IMR-90 (cell line): ENCODE data around the gene TIMM44. TPM values are rescaled to one million over a fixed set of nuclear protein-coding genes. Genes with fewer than 3 reads are reported as not detected.

Source experiments
- ATAC-seq: fragments of 200-7000 bp; cut with Tn5 transposase; 2 replicates; pipeline ENCODE4 v1.9.1; 2020; ENCODE audit warnings: low read depth, mild to moderate bottlenecking, moderate library complexity
- BruUV-seq: library from RNA; stranded (reverse); fragments of 400-500 nt; replicated peaks from 2 replicates; lab custom pipeline; 2021; lab: Mats Ljungman, UMichigan
- CTCF ChIA-PET: fragments of 300-600 bp; formaldehyde crosslinking; extraction: SDS; loops from one replicate; lab custom pipeline; 2021; ENCODE audit warnings: antibody characterized with exemption; lab: Yijun Ruan, JAX
- POLR2A ChIA-PET: fragments of 300-600 bp; sonication (Branson Sonifier 250); formaldehyde crosslinking; loops from one replicate; lab custom pipeline; 2022; ENCODE audit warnings: antibody characterized with exemption; ENCODE audit not compliant: unreplicated experiment; lab: Charles Lee
- DNase-seq: peaks from one replicate; pipeline ENCODE4 v3.0.0; 2013
- H2AFZ ChIP-seq: replicated peaks from 2 replicates; pipeline ENCODE3; 2013; ENCODE audit warnings: low read length, mild to moderate bottlenecking; ENCODE audit not compliant: poor library complexity
- H2AK5ac ChIP-seq: 2 replicates; pipeline ENCODE4 v1.6.1; 2013; ENCODE audit warnings: low read depth, low read length, inconsistent platforms
- H2AK9ac ChIP-seq: replicated peaks from 2 replicates; pipeline ENCODE3; 2013; ENCODE audit warnings: mild to moderate bottlenecking, low read depth, low read length, moderate library complexity; ENCODE audit not compliant: poor library complexity
- H2BK120ac ChIP-seq: 2 replicates; pipeline ENCODE4 v1.6.1; 2013; ENCODE audit warnings: low read depth, low read length, inconsistent platforms
- H2BK15ac ChIP-seq: 3 replicates; pipeline ENCODE4 v1.6.1; 2013; ENCODE audit warnings: low read depth, low read length, inconsistent platforms
- H2BK20ac ChIP-seq: 2 replicates; pipeline ENCODE4 v1.6.1; 2013; ENCODE audit warnings: low read depth, mild to moderate bottlenecking, inconsistent platforms, low read length, moderate library complexity
- H2BK5ac ChIP-seq: 2 replicates; pipeline ENCODE4 v1.6.1; 2013; ENCODE audit warnings: mild to moderate bottlenecking, low read depth, low read length, inconsistent platforms; ENCODE audit not compliant: poor library complexity, severe bottlenecking
- H3K14ac ChIP-seq: replicated peaks from 2 replicates; pipeline ENCODE4 v1.6.1; 2013; ENCODE audit warnings: low read depth, low read length, inconsistent platforms
- H3K18ac ChIP-seq: 2 replicates; pipeline ENCODE4 v1.6.1; 2013; ENCODE audit warnings: low read depth, low read length, control low read depth
- H3K23ac ChIP-seq: 2 replicates; pipeline ENCODE4 v1.6.1; 2013; ENCODE audit warnings: low read depth, low read length, inconsistent platforms
- H3K27ac ChIP-seq: 2 replicates; pipeline ENCODE4 v1.5.1; 2013; ENCODE audit warnings: mild to moderate bottlenecking, control low read depth, low read length; ENCODE audit not compliant: insufficient read depth
- H3K27me3 ChIP-seq: 2 replicates; pipeline ENCODE4 v1.6.1; 2013; ENCODE audit warnings: low read length; ENCODE audit not compliant: control insufficient read depth, insufficient read depth
- H3K36me3 ChIP-seq: 2 replicates; pipeline ENCODE4 v1.6.1; 2013; ENCODE audit warnings: low read length, mixed read lengths; ENCODE audit not compliant: control insufficient read depth, insufficient read depth
- H3K4ac ChIP-seq: 2 replicates; pipeline ENCODE4 v1.6.1; 2013; ENCODE audit warnings: low read depth, low read length, inconsistent platforms
- H3K4me1 ChIP-seq: 2 replicates; pipeline ENCODE4 v1.6.1; 2013; ENCODE audit warnings: low read length, mixed read lengths; ENCODE audit not compliant: control insufficient read depth, insufficient read depth
- H3K4me2 ChIP-seq: 2 replicates; pipeline ENCODE4 v1.6.1; 2013; ENCODE audit warnings: low read depth, mild to moderate bottlenecking, control low read depth, low read length, moderate library complexity
- H3K4me3 ChIP-seq: 2 replicates; pipeline ENCODE4 v1.5.1; 2013; ENCODE audit warnings: low read depth, mild to moderate bottlenecking, control low read depth, low read length, moderate library complexity; ENCODE audit not compliant: insufficient read depth
- H3K56ac ChIP-seq: 2 replicates; pipeline ENCODE4 v1.6.1; 2013; ENCODE audit warnings: low read length, inconsistent platforms; ENCODE audit not compliant: insufficient read depth; ENCODE audit errors: extremely low read depth
- H3K79me1 ChIP-seq, 2 experiments: 2 replicates each; pipeline ENCODE4 v1.6.1; 2013; ENCODE audit warnings: low read length in 2 of 2, inconsistent platforms in 1 of 2, low read depth in 1 of 2
- H3K9ac ChIP-seq: 2 replicates; pipeline ENCODE4 v1.6.1; 2013; ENCODE audit warnings: low read depth, low read length, control low read depth
- H3K9me1 ChIP-seq: 2 replicates; pipeline ENCODE4 v1.6.1; 2013; ENCODE audit warnings: low read length, inconsistent platforms; ENCODE audit not compliant: insufficient read depth
- H3K9me3 ChIP-seq: 2 replicates; pipeline ENCODE4 v1.6.1; 2013; ENCODE audit warnings: low read length; ENCODE audit not compliant: control insufficient read depth, insufficient read depth
- H4K20me1 ChIP-seq: 2 replicates; pipeline ENCODE4 v1.6.1; 2013; ENCODE audit warnings: low read length, inconsistent platforms; ENCODE audit not compliant: insufficient read depth
- H4K5ac ChIP-seq: 2 replicates; pipeline ENCODE4 v1.6.1; 2013; ENCODE audit warnings: mild to moderate bottlenecking, low read depth, low read length, control low read depth
- H4K8ac ChIP-seq, 2 experiments: 2 replicates each; pipeline ENCODE4 v1.6.1; 2013; ENCODE audit warnings: low read depth in 2 of 2, low read length in 2 of 2, control low read depth in 1 of 2, inconsistent platforms in 1 of 2
- H4K91ac ChIP-seq: 2 replicates; pipeline ENCODE4 v1.6.1; 2013; ENCODE audit warnings: low read depth, low read length, inconsistent platforms; ENCODE audit not compliant: insufficient read depth
- BHLHE40 ChIP-seq: fragments of 150-350 bp; IDR thresholded peaks from 2 replicates; pipeline ENCODE4 v1.6.1; 2016; ENCODE audit warnings: mild to moderate bottlenecking, low read depth, low read length
- CEBPB ChIP-seq: IDR thresholded peaks from 2 replicates; pipeline ENCODE4 v1.6.1; 2012; ENCODE audit warnings: low read depth, low read length, improper control_type of control experiment
- CHD1 ChIP-seq: IDR thresholded peaks from 2 replicates; pipeline ENCODE4 v1.6.1; 2012; ENCODE audit warnings: low read depth, low read length, improper control_type of control experiment
- MAFK ChIP-seq: IDR thresholded peaks from 2 replicates; pipeline ENCODE4 v1.6.1; 2012; ENCODE audit warnings: low read depth, low read length, improper control_type of control experiment
- MAZ ChIP-seq: IDR thresholded peaks from 2 replicates; pipeline ENCODE4 v1.6.1; 2012; ENCODE audit warnings: low read depth, mild to moderate bottlenecking, low read length, improper control_type of control experiment, moderate library complexity, borderline replicate concordance
- MXI1 ChIP-seq: IDR thresholded peaks from 2 replicates; pipeline ENCODE4 v1.6.1; 2012; ENCODE audit warnings: low read depth, mild to moderate bottlenecking, low read length, moderate library complexity, borderline replicate concordance
- RFX5 ChIP-seq: IDR thresholded peaks from 2 replicates; pipeline ENCODE4 v1.8.0; 2012; ENCODE audit warnings: low read depth, mild to moderate bottlenecking, low read length, moderate library complexity
- WGBS, 2 experiments: methylation state at CpG; one replicate each; pipeline versions ENCODE4 v1.1.5 to v1.1.7; 2013; ENCODE audit warnings: missing lambda C conversion rate in 2 of 2; ENCODE audit not compliant: insufficient read length in 1 of 2; ENCODE audit errors: extremely low coverage in 2 of 2; 5-methylcytosine and 5-hydroxymethylcytosine counted together
- dilution Hi-C: fragments of 300-500 bp; cut with HindIII; formaldehyde crosslinking; loops from one replicate; pipeline ENCODE4 v1.14.3; 2018; ENCODE audit warnings: low sequenced_read_pairs; ENCODE audit not compliant: unreplicated experiment
- in situ Hi-C: fragments of 300-500 bp; cut with MboI; formaldehyde crosslinking; loops from 3 replicates; pipeline ENCODE4 v1.14.3; 2019; ENCODE audit warnings: low sequenced_read_pairs, inconsistent platforms, mixed read lengths
- intact Hi-C: fragments of 100-400 bp; cut with micrococcal nuclease; formaldehyde crosslinking; loops from 2 replicates; pipeline ENCODE4 v1.10.0; 2022
- polyA plus RNA-seq, 3 experiments: library from polyadenylated mRNA; depleted of rRNA; stranded (reverse); fragments of >200 nt; gene quantifications; 2 replicates each; pipeline ENCODE4 v1.2.3, GENCODE V29; 2012; ENCODE audit warnings: low replicate concordance in 1 of 3
- total RNA-seq: library from RNA; depleted of rRNA; stranded (reverse); fragments of >200 nt; gene quantifications from 2 replicates; pipeline ENCODE4 v1.2.3, GENCODE V29; 2012
- TF ChIP-seq, protein P1 (sequence below): conservative IDR thresholded peaks from 2 replicates; pipeline ENCODE4 v1.5.1; 2012; ENCODE audit warnings: mild to moderate bottlenecking, low read depth, low read length, improper control_type of control experiment

Gene TIMM44
- total and polyA plus RNA-seq, 2 of the 4 experiments (the other 2 are of a cell fraction): 37.6 to 52.3 TPM

DNA sequence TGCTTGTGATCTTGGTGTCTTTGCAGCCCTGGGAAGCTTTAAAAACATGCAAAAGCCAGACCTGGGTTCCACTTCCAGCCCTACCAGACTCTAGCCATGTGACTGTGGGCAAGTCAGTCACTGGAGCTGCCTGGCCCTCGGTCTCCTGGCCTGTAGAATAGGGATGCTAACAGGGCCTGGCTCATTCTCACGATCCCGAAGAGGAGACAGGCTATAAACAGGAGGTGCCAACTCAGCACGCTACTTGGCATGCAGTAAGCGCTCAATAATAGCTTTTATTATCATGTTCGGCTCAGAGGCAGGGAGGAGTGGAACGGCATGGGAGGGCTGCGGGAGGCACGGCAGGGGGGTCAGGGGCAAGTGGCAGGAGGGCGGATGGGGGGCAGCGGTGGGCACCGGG is 19.2 kb downstream of the TIMM44 start:
- no peak for DNase-seq
- CTCF ChIA-PET: no interaction called here

More for the DNA sequence above, 19.2 kb downstream of the TIMM44 start:
- peaks cover 18% of the 10 kb centered on the region for H3K9me1 ChIP-seq
- no peak overlapping the region for H3K56ac ChIP-seq
- BruUV-seq: no TSS peak
- 94% methylated on average over 12 of the region's 12 CpGs; no CpG with 5 or more reads in 1 of the 2 experiments for WGBS, 2 experiments
- H3K14ac ChIP-seq: no peak overlapping the region
- dilution Hi-C loops (no loop called here), intact Hi-C loops (no loop called here), in situ Hi-C loops (no loop called here)
- H4K20me1 ChIP-seq: peaks cover 23% of the 10 kb centered on the region
- peaks cover 7% of the 10 kb centered on the region; the same call in 1 of the 2 replicates for H3K36me3 ChIP-seq
- no peaks in the 10 kb centered on the region for H3K27me3 ChIP-seq
- H3K23ac ChIP-seq: no peak overlapping the region
- H4K5ac ChIP-seq: no peak overlapping the region
- H2BK120ac ChIP-seq: no peak overlapping the region
- H3K18ac ChIP-seq: no peak overlapping the region
- peak overlapping the region; percentile 45 for H2AK9ac ChIP-seq
- no peak overlapping the region for H4K8ac ChIP-seq
- no peak overlapping the region for H3K4ac ChIP-seq
- H2AK5ac ChIP-seq: no peak overlapping the region
- H3K79me1 ChIP-seq: peaks cover 2 to 33% of the 10 kb centered on the region in 2 experiments; a peak in 2 of 4 replicates
- no peak overlapping the region for H3K9ac ChIP-seq
- no peak overlapping the region for H2BK20ac ChIP-seq
- TF ChIP-seq BHLHE40 (no peak), RFX5 (no peak), MXI1 (no peak), CEBPB (no peak), MAFK (no peak), CHD1 (no peak), MAZ (no peak)
- TF ChIP-seq, protein P1, sequence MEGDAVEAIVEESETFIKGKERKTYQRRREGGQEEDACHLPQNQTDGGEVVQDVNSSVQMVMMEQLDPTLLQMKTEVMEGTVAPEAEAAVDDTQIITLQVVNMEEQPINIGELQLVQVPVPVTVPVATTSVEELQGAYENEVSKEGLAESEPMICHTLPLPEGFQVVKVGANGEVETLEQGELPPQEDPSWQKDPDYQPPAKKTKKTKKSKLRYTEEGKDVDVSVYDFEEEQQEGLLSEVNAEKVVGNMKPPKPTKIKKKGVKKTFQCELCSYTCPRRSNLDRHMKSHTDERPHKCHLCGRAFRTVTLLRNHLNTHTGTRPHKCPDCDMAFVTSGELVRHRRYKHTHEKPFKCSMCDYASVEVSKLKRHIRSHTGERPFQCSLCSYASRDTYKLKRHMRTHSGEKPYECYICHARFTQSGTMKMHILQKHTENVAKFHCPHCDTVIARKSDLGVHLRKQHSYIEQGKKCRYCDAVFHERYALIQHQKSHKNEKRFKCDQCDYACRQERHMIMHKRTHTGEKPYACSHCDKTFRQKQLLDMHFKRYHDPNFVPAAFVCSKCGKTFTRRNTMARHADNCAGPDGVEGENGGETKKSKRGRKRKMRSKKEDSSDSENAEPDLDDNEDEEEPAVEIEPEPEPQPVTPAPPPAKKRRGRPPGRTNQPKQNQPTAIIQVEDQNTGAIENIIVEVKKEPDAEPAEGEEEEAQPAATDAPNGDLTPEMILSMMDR: no peak
- H2BK15ac ChIP-seq: no peak overlapping the region
- no peaks in the 10 kb centered on the region for H3K9me3 ChIP-seq
- H2BK5ac ChIP-seq: no peak overlapping the region
- no peak overlapping the region for H3K27ac ChIP-seq
- H3K4me1 ChIP-seq: peaks cover 28% of the 10 kb centered on the region
- no peak overlapping the region for H4K91ac ChIP-seq
- POLR2A ChIA-PET: no interaction called here
- ATAC-seq: no peak
- no peak overlapping the region for H3K4me3 ChIP-seq
- H3K4me2 ChIP-seq: no peak overlapping the region
- H2AFZ ChIP-seq: peak overlapping the region; percentile 45
